SK-N-SH (cell line): ENCODE data around the gene SPDYE3. TPM values are rescaled to one million over a fixed set of nuclear protein-coding genes. Genes with fewer than 3 reads are reported as not detected.
A peak's percentile ranks its signal among the peaks of the same experiment; 100 is the strongest.

Experiments used
- CTCF ChIA-PET: fragments of 300-600, 350-600 bp; formaldehyde crosslinking; extraction: SDS; loops from one replicate; lab custom pipeline; 2021; lab: Yijun Ruan, JAX
- POLR2A ChIA-PET: fragments of 350-600 bp; sonication (Branson Sonifier 250); formaldehyde crosslinking; extraction: SDS; loops from one replicate; lab custom pipeline; 2020; ENCODE audit warnings: antibody characterized with exemption, inconsistent platforms; lab: Yijun Ruan, JAX
- DNase-seq: peaks from one replicate; pipeline ENCODE4 v3.0.0; 2012
- H2AFZ ChIP-seq: fragments of 200-600 bp; sonication (generic); 2 replicates; pipeline ENCODE4 v1.8.1; 2016; ENCODE audit warnings: antibody characterized with exemption, mild to moderate bottlenecking, low read depth
- H3F3A ChIP-seq: fragments of 200-600 bp; sonication (generic); replicated peaks from 2 replicates; pipeline ENCODE3; 2016; ENCODE audit warnings: antibody characterized with exemption, mild to moderate bottlenecking; ENCODE audit not compliant: insufficient read depth
- H3K27ac ChIP-seq, 2 experiments: fragments of 200-500 bp in 1 of 2; fragments of 200-600 bp in 1 of 2; sonication (Bioruptor generic) in 1 of 2; sonication (generic), shearing (Covaris generic) in 1 of 2; 2 replicates each; pipeline versions ENCODE4 v1.5.1 to v1.6.1; 2014 to 2016; ENCODE audit warnings: low read depth in 2 of 2, inconsistent platforms in 1 of 2, low read length in 1 of 2, mild to moderate bottlenecking in 1 of 2, mixed read lengths in 1 of 2
- H3K27me3 ChIP-seq: fragments of 200-600 bp; sonication (generic), shearing (Covaris generic); 2 replicates; pipeline ENCODE4 v1.6.1; 2016; ENCODE audit warnings: mixed run types; ENCODE audit not compliant: insufficient read depth
- H3K36me3 ChIP-seq, 2 experiments: fragments of 200-500 bp in 1 of 2; fragments of 200-600 bp in 1 of 2; sonication (Bioruptor generic) in 1 of 2; sonication (generic) in 1 of 2; replicated peaks in 1 of 2; 2 replicates each; pipeline versions ENCODE3 to v1.5.1; 2014 to 2016; ENCODE audit warnings: low read length in 1 of 2, mild to moderate bottlenecking in 1 of 2; ENCODE audit not compliant: insufficient read depth in 2 of 2, control insufficient read depth in 1 of 2
- H3K4me1 ChIP-seq, 2 experiments: fragments of 200-500 bp in 1 of 2; fragments of 200-600 bp in 1 of 2; sonication (Bioruptor generic) in 1 of 2; sonication (generic), shearing (Covaris generic) in 1 of 2; 2 replicates each; pipeline versions ENCODE4 v1.5.1 to v1.6.1; 2014 to 2016; ENCODE audit warnings: low read depth in 1 of 2, low read length in 1 of 2, mixed run types in 1 of 2; ENCODE audit not compliant: insufficient read depth in 2 of 2, control insufficient read depth in 1 of 2
- H3K4me2 ChIP-seq: fragments of 200-600 bp; sonication (generic), shearing (Covaris generic); 2 replicates; pipeline ENCODE4 v1.6.1; 2017; ENCODE audit warnings: mixed run types
- H3K4me3 ChIP-seq, 2 experiments: fragments of 200-500 bp in 1 of 2; fragments of 200-600 bp in 1 of 2; sonication (Bioruptor generic) in 1 of 2; sonication (generic), shearing (Covaris generic) in 1 of 2; 2 replicates each; pipeline versions ENCODE4 v1.5.1 to v1.8.1; 2014 to 2016; ENCODE audit warnings: low read depth in 2 of 2, inconsistent platforms in 1 of 2, low read length in 1 of 2, mild to moderate bottlenecking in 1 of 2, mixed read lengths in 1 of 2, moderate library complexity in 1 of 2
- H3K79me2 ChIP-seq: fragments of 200-600 bp; sonication (generic); 2 replicates; pipeline ENCODE4 v1.8.1; 2017; ENCODE audit warnings: mild to moderate bottlenecking; ENCODE audit not compliant: insufficient read depth
- H3K9ac ChIP-seq: fragments of 200-600 bp; sonication (generic); 2 replicates; pipeline ENCODE4 v1.6.1; 2017; ENCODE audit warnings: mixed run types
- H3K9me2 ChIP-seq: fragments of 200-600 bp; sonication (generic); 2 replicates; pipeline ENCODE4 v1.6.1; 2017; ENCODE audit warnings: mixed run types
- H3K9me3 ChIP-seq: fragments of 200-600 bp; sonication (generic); 2 replicates; pipeline ENCODE4 v1.6.1; 2017; ENCODE audit warnings: mixed run types, mild to moderate bottlenecking, moderate library complexity
- H4K20me1 ChIP-seq: fragments of 200-600 bp; sonication (generic); 2 replicates; pipeline ENCODE4 v1.6.1; 2017; ENCODE audit warnings: mild to moderate bottlenecking, mixed run types; ENCODE audit not compliant: insufficient read depth
- CHD2 ChIP-seq: fragments of 150-350 bp; IDR thresholded peaks from 2 replicates; pipeline ENCODE4 v1.6.1; 2018; ENCODE audit warnings: low read length; ENCODE audit not compliant: partially characterized antibody
- CTCF ChIP-seq: fragments of 200-600 bp; sonication (generic); IDR thresholded peaks from 2 replicates; pipeline ENCODE4 v1.6.1; 2017; ENCODE audit warnings: antibody characterized with exemption, mild to moderate bottlenecking, moderate library complexity
- FOSL2 ChIP-seq: IDR thresholded peaks from 2 replicates; pipeline ENCODE4 v1.4.0; 2012; ENCODE audit warnings: low read depth, mild to moderate bottlenecking, moderate library complexity, borderline replicate concordance
- WGBS: methylation state at CpG from one replicate; pipeline ENCODE4 v1.1.6; 2017; ENCODE audit warnings: low lambda C conversion rate; 5-methylcytosine and 5-hydroxymethylcytosine counted together
- polyA plus RNA-seq, 3 experiments: library from polyadenylated mRNA; depleted of rRNA; stranded (reverse); fragments of >200 nt; gene quantifications; 2 replicates each; pipeline ENCODE4 v1.2.3, GENCODE V29; 2012

Gene SPDYE3
- polyA plus RNA-seq, 1 of the 3 experiments (the other 2 are of a cell fraction), result not detected

GRCh38 chr7:100358027-100358856, 50.7 kb downstream of the SPDYE3 start, which contains the start of gene PILRB:
PILRB (plus strand) TSS chr7:100358117; CDS start chr7:100358303, 186 bp downstream.
- H2AFZ ChIP-seq, result no peak within 1 kb of the TSS
- no peak within 1 kb of the TSS for H3K4me3 ChIP-seq
- no peaks in the 10 kb centered on the region for H3K79me2 ChIP-seq
- no peak within 1 kb of the TSS for H3K4me2 ChIP-seq
- H3K9me2 ChIP-seq, result no peaks in the 10 kb centered on the region
- H3K27me3 ChIP-seq, result no peaks in the 10 kb centered on the region
- no peaks in the 10 kb centered on the region for H3K9me3 ChIP-seq
- H3K27ac ChIP-seq, result no peak within 1 kb of the TSS
- ChIA-PET CTCF (interaction anchor here (1.2 kb wide), 1 partner anchor 10 kb away, joined by 4 read pairs; no protein-coding TSS in a partner anchor), POLR2A (no interaction called here)
- WGBS, result 86% methylated on average over 7 of the region's 11 CpGs
- H3F3A ChIP-seq, result peaks cover 16% of the 10 kb centered on the region
- H3K36me3 ChIP-seq, result peaks cover 73 to 79% of the 10 kb centered on the region in 2 experiments
- TF ChIP-seq CTCF, result peak; percentile 20; the same call in 1 of the 2 replicates
- TF ChIP-seq FOSL2, result no peak
- no peaks in the 10 kb centered on the region for H4K20me1 ChIP-seq
- DNase-seq, result no peak
- no peak within 1 kb of the TSS for H3K9ac ChIP-seq
- H3K4me1 ChIP-seq, result no peaks in the 10 kb centered on the region

- Histone ChIP-seq H4K20me1 (no peaks in the 10 kb centered on the region), H3K9ac (no peak overlapping the region), H3K36me3 (peaks cover 70 to 79% of the 10 kb centered on the region in 2 experiments), H3K27me3 (no peaks in the 10 kb centered on the region), H3F3A (peaks cover 19% of the 10 kb centered on the region), H3K9me3 (no peaks in the 10 kb centered on the region), H3K79me2 (no peaks in the 10 kb centered on the region), H2AFZ (no peak overlapping the region), H3K9me2 (no peaks in the 10 kb centered on the region), H3K4me1 (no peaks in the 10 kb centered on the region), H3K27ac (no peak overlapping the region), H3K4me2 (no peak overlapping the region), H3K4me3 (no peak overlapping the region)
- WGBS, result 99% methylated on average over 8 of the region's 8 CpGs
- CTCF ChIA-PET, result interaction anchor here (1.2 to 1.7 kb wide), 2 partner anchors 11 to 49 kb away, joined by 4 to 7 read pairs; no protein-coding TSS in a partner anchor
- TF ChIP-seq CTCF (0 out of 2 replicates have a peak, but pooled peaks have one; percentile 3), CHD2 (no peak)
- POLR2A ChIA-PET, result interaction anchor here (1.6 kb wide), 1 partner anchor 11 kb away, joined by 5 read pairs; no protein-coding TSS in a partner anchor
- no peak for DNase-seq
Measured at GRCh38 chr7:100358857-100359212, 51.3 kb downstream of the SPDYE3 start.
